Jurkat, Clone E6-1 (cell line): ENCODE results near the gene RECK.
"Not testable (repeated sequence)": the region's sequence is repeated elsewhere in the genome, so short reads cannot be mapped to it uniquely, and the experiment has no call there.

Experiments used
- DNase-seq: peaks from one replicate; pipeline ENCODE4 v3.0.0-alpha.2; 2011; ENCODE audit warnings: low read depth, low spot score
- H3K4me3 ChIP-seq: 2 replicates; pipeline ENCODE4 v1.5.1; 2011; ENCODE audit warnings: mild to moderate bottlenecking, low read length, control low read depth, moderate library complexity

RECK gene

DNA sequence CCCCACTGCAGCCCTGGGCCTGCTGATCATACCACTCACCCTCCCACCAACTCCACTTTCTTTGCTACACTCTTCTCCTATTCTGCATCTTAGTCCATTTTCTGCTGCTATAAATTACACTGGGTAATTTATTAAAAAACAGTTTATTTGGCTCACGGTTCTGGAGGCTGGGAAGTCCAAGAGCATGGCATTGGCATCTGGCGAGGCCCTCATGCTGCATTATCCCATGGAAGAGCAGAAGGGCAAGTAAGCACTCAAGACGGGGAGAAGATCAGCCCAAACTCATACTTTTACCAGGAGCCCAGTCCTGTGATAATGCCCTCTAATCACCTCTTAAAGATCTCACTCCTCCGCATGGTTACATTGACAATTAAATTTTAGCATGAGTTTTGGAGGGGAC, 109.3 kb downstream of the RECK start:
- no peak for DNase-seq

DNA sequence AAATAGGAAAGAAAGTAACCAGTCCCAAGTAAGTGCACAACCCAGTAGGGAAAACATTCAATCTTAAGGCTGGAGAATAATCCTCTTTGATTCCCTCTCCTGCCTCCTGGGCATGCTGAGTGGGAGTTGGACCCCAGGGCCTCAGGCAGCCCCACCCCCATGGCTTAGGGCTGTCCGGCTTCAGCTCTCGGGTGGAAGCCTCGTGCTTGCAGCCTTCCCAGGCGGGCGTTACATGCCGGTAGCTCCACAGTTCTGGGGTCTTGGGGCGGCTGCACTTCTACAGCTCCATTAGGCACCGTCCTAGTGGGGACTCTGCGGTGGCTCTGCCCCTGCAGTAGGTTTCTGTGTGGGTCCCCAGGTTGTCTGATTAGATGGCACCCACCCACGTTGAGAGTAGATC, 109.9 kb downstream of the RECK start:
- no peak overlapping the region for H3K4me3 ChIP-seq
- no peak for DNase-seq

More for the DNA sequence above, 109.3 kb downstream of the RECK start:
- no peak overlapping the region for H3K4me3 ChIP-seq

DNA sequence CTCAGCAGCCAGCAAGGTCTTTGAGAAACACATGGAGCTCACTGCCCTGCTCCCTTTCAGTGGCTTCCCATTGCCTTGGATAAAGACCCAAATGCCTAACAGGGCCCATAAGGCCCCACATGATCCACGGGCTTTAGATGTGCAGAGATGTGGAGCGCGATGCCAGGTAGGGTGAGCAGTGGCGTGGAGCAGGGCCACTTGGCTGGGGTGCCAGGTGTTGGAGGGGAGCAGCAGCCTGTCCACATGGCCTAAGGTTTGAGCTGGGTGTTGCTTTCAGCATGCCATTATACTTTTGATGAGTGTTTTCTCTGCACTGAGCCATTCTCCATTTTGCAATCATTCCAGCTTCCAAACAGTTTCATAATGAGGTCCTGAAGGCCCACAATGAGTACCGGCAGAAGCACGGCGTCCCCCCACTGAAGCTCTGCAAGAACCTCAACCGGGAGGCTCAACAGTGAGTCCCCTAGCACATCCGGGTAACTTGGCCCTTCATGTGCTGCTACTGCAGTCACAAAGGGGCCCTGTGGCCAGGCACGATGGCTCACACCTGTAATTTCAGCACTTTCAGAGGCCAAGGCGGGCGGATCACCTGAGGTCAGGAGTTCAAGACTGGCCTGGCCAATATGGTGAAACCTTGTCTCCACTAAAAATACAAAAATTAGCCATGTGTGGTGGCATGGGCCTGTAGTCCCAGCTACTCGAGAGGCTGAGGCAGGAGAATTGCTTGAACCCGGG, 110.9 kb downstream of the RECK start:
- DNase-seq: no peak
- H3K4me3 ChIP-seq: no peak overlapping the region

DNA sequence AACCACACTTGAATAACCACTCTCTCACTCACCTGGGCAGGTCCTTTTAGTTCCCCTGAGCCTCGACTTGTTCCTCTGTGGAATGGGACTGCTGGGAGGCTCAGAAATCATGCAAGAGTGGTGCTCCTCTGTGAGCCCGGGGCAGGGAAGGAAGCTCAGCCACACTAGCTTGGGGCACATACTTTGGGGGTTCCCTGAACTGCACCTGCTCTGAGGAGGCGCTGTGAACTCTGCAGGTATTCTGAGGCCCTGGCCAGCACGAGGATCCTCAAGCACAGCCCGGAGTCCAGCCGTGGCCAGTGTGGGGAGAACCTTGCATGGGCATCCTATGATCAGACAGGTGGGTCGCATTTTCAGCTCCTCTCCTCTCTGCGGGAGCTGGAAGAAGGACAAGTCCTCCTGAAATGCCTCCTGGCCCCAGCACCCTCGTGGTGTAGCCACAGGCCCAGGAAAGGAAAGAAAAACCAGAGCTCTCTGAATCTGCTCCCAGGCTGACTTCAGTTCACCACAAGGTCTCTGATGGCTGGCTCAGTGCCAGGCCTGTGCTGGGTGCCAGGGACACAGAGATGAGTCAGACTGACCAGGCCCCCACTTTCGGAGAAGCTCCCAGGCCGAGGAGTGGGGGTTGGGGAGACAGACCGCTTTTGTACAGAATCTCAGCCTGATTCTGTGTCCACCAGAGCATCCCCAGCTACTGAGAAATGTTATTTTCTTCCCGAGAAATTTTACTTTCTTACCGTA, 111.8 kb downstream of the RECK start:
- DNase-seq: peak; percentile 53
- H3K4me3 ChIP-seq: no peak overlapping the region

DNA sequence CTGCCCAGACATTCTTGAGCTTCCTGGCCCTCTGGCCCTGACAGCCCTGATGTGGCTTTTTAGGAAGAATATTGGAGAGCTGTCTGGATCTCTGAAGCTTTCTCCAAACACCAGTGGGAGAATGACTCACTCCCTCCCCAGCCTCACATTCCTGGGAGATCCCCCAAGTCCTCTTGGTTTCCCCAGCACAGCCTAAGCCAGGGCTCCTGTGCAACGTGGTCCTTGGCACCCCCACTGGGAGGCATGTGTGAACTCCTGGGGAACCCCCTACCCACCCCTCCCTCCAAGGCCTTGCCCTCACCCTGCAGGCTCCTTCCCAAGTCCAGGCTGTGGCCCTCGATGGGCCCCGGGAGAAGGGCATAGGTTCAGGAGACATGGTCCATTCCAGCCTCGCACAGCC, 112.5 kb downstream of the RECK start:
- H3K4me3 ChIP-seq: no peak overlapping the region
- DNase-seq: no peak

DNA sequence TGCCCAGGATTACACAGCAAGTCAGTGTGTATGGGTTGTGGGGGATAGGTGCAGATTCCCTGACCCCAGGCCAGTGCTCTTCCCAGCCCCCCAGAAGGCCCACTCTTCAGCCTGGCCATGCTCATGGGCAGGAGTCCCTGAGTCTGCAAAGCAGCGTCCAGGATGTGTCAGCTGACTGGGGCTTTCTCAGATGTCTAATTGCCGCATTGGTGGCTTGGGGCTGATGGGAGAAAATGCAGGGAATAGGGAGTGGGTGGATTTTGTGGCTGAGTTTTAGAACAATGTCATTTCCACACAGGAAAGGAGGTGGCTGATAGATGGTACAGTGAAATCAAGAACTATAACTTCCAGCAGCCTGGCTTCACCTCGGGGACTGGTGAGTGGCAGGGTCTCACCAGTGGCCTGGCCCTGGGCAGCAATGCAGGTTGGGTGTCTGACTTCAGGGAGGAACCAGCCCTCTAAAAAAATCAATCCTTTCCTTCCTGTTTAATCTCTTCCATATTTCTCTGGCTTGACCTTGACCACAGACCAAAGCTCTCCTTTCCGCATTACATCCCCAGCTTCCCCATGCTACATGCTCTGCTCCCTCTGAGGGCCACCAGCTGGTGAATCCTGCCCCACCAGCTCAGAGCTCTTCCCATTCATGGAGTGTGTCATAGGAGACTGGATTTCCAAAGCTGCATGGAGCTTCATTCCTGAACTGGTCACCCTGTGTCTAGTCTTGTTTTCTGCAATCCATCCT, 114.0 kb downstream of the RECK start:
- DNase-seq: no peak
- H3K4me3 ChIP-seq: peak overlapping the region; percentile 75

DNA sequence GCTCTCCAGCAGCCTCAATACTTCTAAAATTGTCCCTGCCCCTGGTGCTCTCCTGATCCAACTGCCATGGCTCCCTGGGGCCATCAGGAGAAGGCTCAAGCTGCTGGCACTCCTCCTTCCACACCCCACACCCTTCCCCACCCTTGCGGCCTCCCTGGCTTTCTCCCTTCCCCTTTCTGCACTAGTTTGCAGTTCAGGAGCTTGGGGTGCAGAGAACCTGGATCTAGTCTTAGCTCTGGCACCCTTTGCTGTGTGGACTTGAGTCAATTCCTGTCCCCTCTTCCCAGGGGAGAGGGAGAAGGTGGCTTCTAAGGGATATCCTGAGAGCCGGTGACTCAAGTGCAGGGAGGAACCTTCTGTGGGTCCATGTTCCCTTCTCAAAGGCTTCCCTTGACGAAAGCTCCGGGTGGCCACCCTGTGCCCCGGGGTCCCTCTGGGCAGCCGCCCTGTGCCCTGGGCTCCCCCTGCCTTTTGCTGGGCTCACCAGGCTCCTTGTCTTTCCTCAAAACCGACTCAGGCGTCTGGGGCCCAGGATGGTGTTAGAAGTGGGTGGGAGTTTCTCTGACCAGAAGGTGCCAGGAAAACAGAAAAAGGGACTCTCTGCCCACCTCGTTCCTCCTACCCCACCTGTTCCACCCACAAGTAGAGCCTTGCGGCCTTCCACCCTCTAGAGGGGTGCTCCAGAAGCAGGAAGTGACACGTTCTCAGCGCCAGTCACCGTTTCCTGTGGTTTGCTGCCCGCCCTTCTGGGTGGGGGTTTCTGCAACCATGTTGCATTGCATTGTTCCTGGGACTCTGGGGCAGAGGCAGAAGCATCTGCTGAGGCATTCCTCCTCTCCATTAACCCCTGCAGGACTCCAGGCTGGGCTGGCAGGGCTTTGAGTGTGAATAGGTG, 114.8 kb downstream of the RECK start:
- peak overlapping the region; percentile 75 for H3K4me3 ChIP-seq
- DNase-seq: peak; percentile 96

DNA sequence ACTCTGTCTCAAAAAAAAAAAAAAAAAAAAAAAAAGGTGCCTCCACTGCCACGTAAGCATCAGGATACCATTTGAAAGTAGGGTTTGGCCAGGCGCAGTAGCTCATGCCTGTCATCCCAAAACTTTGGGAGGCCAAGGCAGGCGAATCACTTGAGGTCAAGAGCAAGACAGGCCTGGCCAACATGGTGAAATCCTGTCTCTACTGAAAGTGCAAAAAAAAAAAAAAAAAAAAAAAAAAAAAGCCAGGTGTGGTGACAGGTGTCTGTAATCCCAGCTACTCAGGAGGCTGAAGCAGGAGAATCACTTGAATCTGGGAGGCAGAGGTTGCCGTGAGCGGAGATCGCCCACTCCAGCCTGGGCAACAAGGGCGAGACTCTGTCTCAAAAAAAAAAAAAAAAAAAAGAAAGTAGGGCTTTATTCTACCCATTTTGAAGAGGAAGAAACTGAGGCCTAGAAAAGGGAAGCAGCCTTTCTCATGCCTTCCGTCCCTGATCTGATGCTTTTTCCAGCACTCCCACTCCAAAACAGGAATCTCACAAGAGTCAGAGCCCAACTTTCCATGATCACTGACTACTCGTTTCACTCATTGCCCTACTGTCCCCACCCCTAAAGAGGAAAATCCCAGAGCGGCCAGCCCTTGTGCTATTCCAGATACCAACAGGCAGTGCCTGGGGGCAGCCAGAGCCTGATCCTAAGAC, 116.2 kb downstream of the RECK start:
- no peak overlapping the region for H3K4me3 ChIP-seq
- DNase-seq: no peak

DNA sequence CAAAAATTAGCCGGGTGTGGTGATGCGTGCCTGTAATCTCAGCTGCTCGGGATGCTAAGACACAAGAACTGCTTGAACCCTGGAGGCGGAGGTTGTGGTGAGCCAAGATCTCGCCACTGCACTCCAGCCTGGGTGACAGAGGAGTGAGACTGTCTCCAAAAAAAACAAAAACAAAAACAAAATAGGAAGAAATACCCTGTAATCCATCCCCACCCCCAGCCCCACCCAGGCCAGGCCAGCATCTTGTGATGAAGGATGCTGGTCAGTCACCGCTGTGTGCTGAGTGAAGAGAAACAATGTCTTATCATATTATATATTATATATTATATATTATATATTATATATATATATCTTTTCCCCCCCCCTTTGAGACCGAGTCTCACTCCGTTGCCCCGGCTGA, 117.0 kb downstream of the RECK start:
- no peak for DNase-seq
- no peak overlapping the region for H3K4me3 ChIP-seq

DNA sequence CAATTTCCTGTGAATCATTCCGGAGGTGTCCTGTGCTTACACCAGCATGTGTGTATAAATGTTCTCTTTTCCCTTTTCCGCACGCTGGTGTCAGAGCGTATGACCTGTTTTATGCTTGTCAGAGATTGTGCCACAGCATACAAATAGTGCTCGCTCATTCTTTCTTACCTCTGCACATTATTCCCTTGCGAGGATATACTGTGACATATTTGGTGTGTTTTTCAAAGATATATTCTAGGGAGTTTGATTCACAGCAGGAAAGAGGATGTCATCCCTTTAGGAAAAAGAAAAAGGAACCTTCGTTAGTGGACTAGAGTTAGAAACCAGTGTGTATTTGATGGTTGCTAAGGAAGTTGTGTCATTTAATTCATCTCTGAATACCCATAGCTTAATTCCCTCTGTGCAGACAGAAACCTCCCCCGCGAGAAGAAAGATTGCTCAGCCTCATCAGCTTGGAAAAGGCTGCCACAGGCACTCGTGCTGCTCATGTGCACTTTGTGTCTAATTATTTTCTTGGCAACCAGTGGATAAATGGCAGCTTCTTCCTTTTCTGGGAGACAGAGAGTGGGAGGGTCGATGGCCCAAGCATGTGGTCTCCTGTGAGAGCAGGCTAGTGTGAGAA, 117.7 kb downstream of the RECK start:
- DNase-seq: no peak
- H3K4me3 ChIP-seq: no peak overlapping the region

DNA sequence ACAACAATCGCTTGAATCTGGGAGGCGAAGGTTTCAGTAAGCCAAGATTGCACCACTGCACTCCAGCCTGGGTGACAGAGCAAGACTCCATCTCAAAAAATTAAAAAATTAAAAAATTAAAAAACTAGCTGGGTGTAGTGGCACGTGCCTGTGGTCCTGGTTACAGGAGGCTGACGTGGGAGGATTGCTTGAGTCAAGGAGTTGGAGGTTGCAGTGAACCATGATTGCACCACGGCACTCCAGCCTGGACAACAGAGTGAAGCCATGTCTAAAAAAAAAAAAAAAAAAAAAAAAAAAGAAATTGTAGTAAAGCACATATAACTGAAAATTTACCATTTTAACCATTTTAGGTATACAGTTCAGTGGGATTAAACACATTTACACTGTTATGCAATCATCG, 119.4 kb downstream of the RECK start:
- H3K4me3 ChIP-seq: no peak overlapping the region
- DNase-seq: no peak

DNA sequence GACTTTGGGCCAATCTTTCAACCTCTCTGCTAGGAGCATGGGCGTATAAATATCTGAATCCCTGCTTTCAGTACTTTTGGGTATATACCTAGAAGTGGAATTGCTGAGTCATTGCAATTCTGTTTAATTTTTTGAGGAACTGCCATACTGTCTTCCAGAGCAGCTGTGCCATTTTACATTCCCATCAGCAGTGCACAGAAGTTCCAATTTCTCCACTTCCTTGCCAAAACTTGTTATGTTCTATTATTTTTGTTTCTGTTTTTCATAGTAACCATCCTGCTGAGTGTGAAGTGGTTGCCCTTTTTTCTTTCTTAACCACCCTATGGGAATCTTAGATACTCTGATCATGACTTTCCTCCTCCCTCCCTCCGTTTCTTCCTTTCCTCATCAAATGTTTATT, 121.4 kb downstream of the RECK start:
- no peak for DNase-seq
- no peak overlapping the region for H3K4me3 ChIP-seq

DNA sequence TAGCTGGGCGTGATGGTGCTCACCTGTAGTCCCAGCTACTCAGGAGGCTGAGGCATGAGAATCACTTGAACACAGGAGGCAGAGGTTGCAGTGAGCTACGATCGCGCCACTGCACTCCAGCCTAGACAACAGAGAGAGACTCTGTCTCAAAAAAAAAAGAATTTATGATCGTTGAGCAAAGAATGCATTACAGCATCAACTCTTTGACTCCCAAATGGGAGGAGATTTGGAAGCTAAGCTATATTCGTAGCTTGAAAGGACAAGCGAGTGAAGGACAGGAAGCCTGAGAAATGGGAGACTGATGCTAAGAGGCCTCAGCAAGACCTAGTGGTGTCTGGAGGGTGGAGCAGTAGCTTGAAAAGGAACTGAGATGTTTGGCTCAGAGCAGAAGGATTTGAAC, 122.2 kb downstream of the RECK start:
- no peak for DNase-seq
- no peak overlapping the region for H3K4me3 ChIP-seq

DNA sequence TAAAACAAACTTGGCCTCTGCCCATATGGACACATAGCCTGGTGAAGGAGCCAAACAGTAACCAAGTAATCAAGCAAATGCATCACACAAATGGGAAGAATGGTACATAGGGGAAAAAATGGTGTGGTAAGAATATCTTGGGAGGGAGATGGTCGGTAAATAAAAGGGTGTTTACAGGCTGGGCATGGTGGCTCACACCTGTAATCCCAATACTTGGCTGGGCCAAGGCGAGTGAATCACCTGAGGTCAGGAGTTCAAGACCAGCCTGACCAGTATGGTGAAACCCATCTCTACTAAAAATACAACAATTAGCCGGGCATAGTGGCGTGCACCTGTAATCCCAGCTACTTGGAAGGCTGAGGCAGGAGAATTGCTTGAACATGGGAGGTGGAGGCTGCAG, 122.8 kb downstream of the RECK start:
- not testable (repeated sequence) for DNase-seq

DNA sequence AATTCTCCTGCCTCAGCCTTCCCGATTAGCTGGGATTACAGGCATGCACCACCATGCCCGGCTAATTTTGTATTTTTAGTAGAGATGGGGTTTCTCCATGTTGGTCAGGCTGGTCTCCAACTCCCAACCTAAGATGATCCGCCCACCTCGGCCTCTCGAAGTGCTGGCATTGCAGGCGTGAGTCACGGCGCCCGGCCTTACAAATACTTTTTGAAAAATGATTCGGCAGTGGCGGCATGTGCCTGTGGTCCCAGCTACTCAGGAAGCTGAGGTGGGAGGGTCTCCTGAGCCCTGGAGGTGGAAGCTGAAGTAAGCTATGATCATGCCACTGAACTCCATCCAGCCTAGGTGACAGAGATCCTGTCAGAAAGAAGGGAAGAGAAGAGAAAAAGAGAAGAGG, 123.4 kb downstream of the RECK start:
- H3K4me3 ChIP-seq, DNase-seq: not testable (repeated sequence)

More for the DNA sequence above, 122.8 kb downstream of the RECK start:
- H3K4me3 ChIP-seq: not testable (repeated sequence)

DNA sequence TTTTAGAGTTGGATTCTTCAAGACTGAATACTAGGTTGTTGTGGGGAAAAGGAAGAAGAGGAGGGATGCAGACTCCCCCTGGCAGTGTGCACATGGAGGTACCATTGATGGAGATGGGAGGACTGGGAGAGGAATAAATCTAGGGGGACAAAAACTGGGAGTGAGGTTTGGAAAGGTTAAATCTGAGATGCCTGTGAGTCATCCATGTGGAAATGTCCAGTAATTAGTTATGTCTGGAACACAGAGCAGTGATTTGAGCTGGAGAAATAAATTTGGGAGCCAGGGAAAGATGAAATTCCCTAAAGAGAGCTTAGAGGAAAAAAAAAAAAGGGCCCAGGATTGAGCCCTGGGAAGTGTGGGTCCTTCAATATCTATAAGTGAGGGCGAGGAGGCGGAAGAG, 124.5 kb downstream of the RECK start:
- no peak overlapping the region for H3K4me3 ChIP-seq
- DNase-seq: no peak

DNA sequence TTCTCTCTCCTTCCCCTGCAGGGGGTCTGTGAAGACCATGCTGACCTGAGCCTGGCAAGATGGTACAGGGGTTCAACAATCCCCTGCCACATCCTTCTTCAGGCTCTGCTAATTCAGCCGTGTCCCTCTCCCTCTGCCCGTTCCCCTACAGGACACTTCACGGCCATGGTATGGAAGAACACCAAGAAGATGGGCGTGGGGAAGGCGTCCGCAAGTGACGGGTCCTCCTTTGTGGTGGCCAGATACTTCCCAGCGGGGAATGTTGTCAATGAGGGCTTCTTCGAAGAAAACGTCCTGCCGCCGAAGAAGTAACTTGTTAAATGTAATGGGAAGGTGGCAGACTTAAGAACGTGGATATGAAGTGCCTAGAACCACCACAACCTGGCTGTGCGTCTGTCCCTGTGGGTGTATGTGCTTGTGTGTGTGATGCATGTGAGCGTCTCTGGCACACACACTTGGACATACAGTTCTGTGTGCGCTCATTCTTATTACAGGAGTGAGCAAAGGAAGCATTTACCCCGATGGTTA, 125.6 kb downstream of the RECK start:
- DNase-seq: no peak

More for the DNA sequence above, 125.6 kb downstream of the RECK start:
- no peak overlapping the region for H3K4me3 ChIP-seq
